MM.1S (cell line): ENCODE measurements around the gene KIAA1958.

Source experiments
- DNase-seq: peaks from one replicate; pipeline ENCODE4 v3.0.0-alpha.2; 2015
- H2AFZ ChIP-seq: fragments of 300-600 bp; sonication (generic); 2 replicates; pipeline ENCODE4 v1.6.0; 2016; ENCODE audit warnings: antibody characterized with exemption, low read length
- H3F3A ChIP-seq: fragments of 300-600 bp; sonication (generic); 2 replicates; pipeline ENCODE4 v1.6.1; 2016; ENCODE audit warnings: mild to moderate bottlenecking, antibody characterized with exemption, low read length, moderate library complexity, mixed read lengths; ENCODE audit not compliant: insufficient read depth
- H3K27ac ChIP-seq: fragments of 300-600 bp; sonication (generic); 2 replicates; pipeline ENCODE4 v1.5.1; 2016; ENCODE audit warnings: mild to moderate bottlenecking, low read length
- H3K27me3 ChIP-seq: fragments of 300-600 bp; sonication (generic); replicated peaks from 2 replicates; pipeline ENCODE4 v1.6.0; 2016; ENCODE audit warnings: low read length; ENCODE audit not compliant: insufficient read depth
- H3K36me3 ChIP-seq: fragments of 300-600 bp; sonication (generic); replicated peaks from 2 replicates; pipeline ENCODE4 v1.6.1; 2016; ENCODE audit warnings: mild to moderate bottlenecking, low read length, mixed read lengths; ENCODE audit not compliant: insufficient read depth
- H3K4me1 ChIP-seq: fragments of 300-600 bp; sonication (generic); 2 replicates; pipeline ENCODE4 v1.6.1; 2016; ENCODE audit warnings: low read length, mixed read lengths
- H3K4me2 ChIP-seq: fragments of 300-600 bp; sonication (generic); 2 replicates; pipeline ENCODE4 v1.6.0; 2016; ENCODE audit warnings: low read depth, low read length
- H3K4me3 ChIP-seq: fragments of 300-600 bp; sonication (generic); 2 replicates; pipeline ENCODE4 v1.5.1; 2016; ENCODE audit warnings: low read length, mixed read lengths
- H3K79me2 ChIP-seq: fragments of 300-600 bp; sonication (generic); 2 replicates; pipeline ENCODE4 v1.6.1; 2016; ENCODE audit warnings: mixed run types, low read length, mixed read lengths
- H3K9ac ChIP-seq: fragments of 300-600 bp; sonication (generic); 2 replicates; pipeline ENCODE4 v1.6.1; 2016; ENCODE audit warnings: low read length, mixed read lengths
- H3K9me2 ChIP-seq: fragments of 300-600 bp; sonication (generic); replicated peaks from 2 replicates; pipeline ENCODE4 v1.6.1; 2016; ENCODE audit warnings: mild to moderate bottlenecking, low read length, mixed read lengths; ENCODE audit not compliant: insufficient read depth
- H3K9me3 ChIP-seq: fragments of 300-600 bp; sonication (generic); replicated peaks from 2 replicates; pipeline ENCODE4 v1.6.1; 2016; ENCODE audit warnings: mild to moderate bottlenecking, low read length, mixed read lengths; ENCODE audit not compliant: insufficient read depth
- H4K20me1 ChIP-seq: fragments of 300-600 bp; sonication (generic); 2 replicates; pipeline ENCODE4 v1.6.1; 2016; ENCODE audit warnings: mild to moderate bottlenecking, low read length, moderate library complexity, mixed read lengths; ENCODE audit not compliant: insufficient read depth
- EZH2 ChIP-seq: fragments of 300-600 bp; sonication (generic); optimal IDR thresholded peaks from 2 replicates; pipeline ENCODE3; 2017; ENCODE audit warnings: low read depth, mild to moderate bottlenecking, antibody characterized with exemption, low read length, mixed read lengths
- EZH2phosphoT487 ChIP-seq: fragments of 300-600 bp; sonication (generic); IDR thresholded peaks from 2 replicates; pipeline ENCODE4 v1.6.1; 2018; ENCODE audit warnings: antibody characterized with exemption, low read length
- TF ChIP-seq, protein P1 (sequence below): fragments of 300-600 bp; sonication (generic); IDR thresholded peaks from 2 replicates; pipeline ENCODE4 v1.5.1; 2016; ENCODE audit warnings: antibody characterized with exemption, low read length, mixed read lengths

The KIAA1958 gene

DNA sequence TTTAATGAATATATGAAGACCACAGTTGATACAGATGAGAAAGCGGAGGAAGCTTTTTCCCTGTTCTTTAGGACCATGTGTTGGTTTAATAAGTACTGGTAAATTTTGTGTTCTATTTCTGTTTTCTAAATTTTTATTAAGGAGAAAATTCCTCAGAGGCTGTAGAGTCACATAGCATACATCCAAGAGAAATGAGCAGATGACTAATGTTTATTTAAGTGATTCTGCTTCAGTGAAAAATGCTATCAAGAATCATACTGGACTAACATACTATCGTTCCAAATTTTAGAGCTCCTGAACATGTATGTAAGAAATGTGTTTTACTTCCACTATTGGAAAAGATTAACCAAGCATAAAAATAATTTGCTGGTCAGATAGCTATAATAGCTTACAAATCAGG, 115.0 kb downstream of the KIAA1958 start:
- H3K79me2 ChIP-seq = no peaks in the 10 kb centered on the region
- no peaks in the 10 kb centered on the region for H3K4me1 ChIP-seq
- H3K36me3 ChIP-seq = no peaks in the 10 kb centered on the region
- H3K9ac ChIP-seq = no peak overlapping the region
- DNase-seq = no peak
- no peaks in the 10 kb centered on the region for H3K9me2 ChIP-seq
- H3K27me3 ChIP-seq = no peaks in the 10 kb centered on the region
- H3F3A ChIP-seq = no peaks in the 10 kb centered on the region
- H4K20me1 ChIP-seq = no peaks in the 10 kb centered on the region
- no peak overlapping the region for H2AFZ ChIP-seq
- H3K4me2 ChIP-seq = no peak overlapping the region
- H3K27ac ChIP-seq = no peak overlapping the region
- no peak overlapping the region for H3K4me3 ChIP-seq
- H3K9me3 ChIP-seq = no peaks in the 10 kb centered on the region
- TF ChIP-seq EZH2phosphoT487 (no peak), EZH2 (no peak)
- TF ChIP-seq, protein P1, sequence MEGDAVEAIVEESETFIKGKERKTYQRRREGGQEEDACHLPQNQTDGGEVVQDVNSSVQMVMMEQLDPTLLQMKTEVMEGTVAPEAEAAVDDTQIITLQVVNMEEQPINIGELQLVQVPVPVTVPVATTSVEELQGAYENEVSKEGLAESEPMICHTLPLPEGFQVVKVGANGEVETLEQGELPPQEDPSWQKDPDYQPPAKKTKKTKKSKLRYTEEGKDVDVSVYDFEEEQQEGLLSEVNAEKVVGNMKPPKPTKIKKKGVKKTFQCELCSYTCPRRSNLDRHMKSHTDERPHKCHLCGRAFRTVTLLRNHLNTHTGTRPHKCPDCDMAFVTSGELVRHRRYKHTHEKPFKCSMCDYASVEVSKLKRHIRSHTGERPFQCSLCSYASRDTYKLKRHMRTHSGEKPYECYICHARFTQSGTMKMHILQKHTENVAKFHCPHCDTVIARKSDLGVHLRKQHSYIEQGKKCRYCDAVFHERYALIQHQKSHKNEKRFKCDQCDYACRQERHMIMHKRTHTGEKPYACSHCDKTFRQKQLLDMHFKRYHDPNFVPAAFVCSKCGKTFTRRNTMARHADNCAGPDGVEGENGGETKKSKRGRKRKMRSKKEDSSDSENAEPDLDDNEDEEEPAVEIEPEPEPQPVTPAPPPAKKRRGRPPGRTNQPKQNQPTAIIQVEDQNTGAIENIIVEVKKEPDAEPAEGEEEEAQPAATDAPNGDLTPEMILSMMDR = no peak

DNA sequence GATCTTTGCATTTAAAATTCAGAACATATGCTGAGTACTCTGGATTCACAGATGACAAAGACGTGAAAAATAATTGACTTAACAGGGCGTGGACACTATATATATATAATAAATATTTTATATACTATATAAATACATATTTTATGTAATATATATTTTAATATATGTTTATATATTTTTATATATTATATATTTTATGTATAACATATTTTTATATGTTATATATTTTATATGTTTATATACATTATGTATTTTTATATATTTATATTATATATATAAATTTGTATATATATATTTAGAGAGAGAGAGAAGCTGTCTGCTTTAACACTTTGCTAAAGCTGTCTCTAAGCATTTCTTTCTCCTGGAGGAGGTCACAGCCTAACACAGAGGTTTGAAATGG, 118.2 kb downstream of the KIAA1958 start:
- no peak for DNase-seq
- Histone ChIP-seq H3K36me3 (no peaks in the 10 kb centered on the region), H3K9me2 (no peaks in the 10 kb centered on the region), H3K4me3 (no peak overlapping the region), H3K27me3 (no peaks in the 10 kb centered on the region), H3K4me1 (no peaks in the 10 kb centered on the region), H2AFZ (no peak overlapping the region), H3K4me2 (no peak overlapping the region), H3K9ac (no peak overlapping the region), H3K79me2 (no peaks in the 10 kb centered on the region), H4K20me1 (no peaks in the 10 kb centered on the region), H3K9me3 (no peaks in the 10 kb centered on the region), H3F3A (no peaks in the 10 kb centered on the region), H3K27ac (no peak overlapping the region)
- no peak for TF ChIP-seq EZH2
- TF ChIP-seq, protein P1 = no peak
- TF ChIP-seq EZH2phosphoT487 = no peak

DNA sequence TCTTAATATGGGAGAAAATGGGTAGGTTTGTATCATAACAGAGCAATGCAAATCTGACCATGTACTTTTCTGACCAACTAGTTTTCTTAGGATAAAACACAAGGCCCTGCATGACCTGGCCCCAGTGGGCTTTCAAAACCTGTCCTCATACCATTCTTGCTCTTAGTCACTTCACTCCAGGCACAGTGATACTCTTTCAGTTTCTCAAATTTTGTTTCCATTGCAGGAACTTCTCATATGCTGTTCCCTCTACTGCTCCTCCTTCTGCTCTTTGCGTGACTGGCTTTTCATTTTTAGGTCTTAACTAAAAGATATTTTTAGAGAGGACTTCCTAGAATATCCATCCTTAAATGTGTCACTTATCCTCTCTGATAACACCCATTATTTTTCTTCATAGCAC, 118.9 kb downstream of the KIAA1958 start:
- H3K79me2 ChIP-seq = no peaks in the 10 kb centered on the region
- H3K9ac ChIP-seq = no peak overlapping the region

More for the DNA sequence above, 118.9 kb downstream of the KIAA1958 start:
- Histone ChIP-seq H3K4me2 (no peak overlapping the region), H3K4me1 (no peaks in the 10 kb centered on the region), H2AFZ (no peak overlapping the region), H3K4me3 (no peak overlapping the region), H3F3A (no peaks in the 10 kb centered on the region), H3K27ac (no peak overlapping the region), H3K9me3 (no peaks in the 10 kb centered on the region), H4K20me1 (no peaks in the 10 kb centered on the region), H3K9me2 (no peaks in the 10 kb centered on the region), H3K27me3 (no peaks in the 10 kb centered on the region), H3K36me3 (no peaks in the 10 kb centered on the region)
- no peak for TF ChIP-seq EZH2phosphoT487
- TF ChIP-seq, protein P1 = no peak
- no peak for TF ChIP-seq EZH2
- no peak for DNase-seq
